GM12891 (cell line): ENCODE data around the gene CCDC112.

ENCODE experiments used
- POLR2A ChIP-seq: IDR thresholded peaks from 2 replicates; pipeline ENCODE4 v1.6.1; 2011; ENCODE audit warnings: low read depth, low read length, control low read depth
- POLR2AphosphoS5 ChIP-seq: IDR thresholded peaks from 2 replicates; pipeline ENCODE4 v1.6.1; 2011; ENCODE audit warnings: low read depth, low read length, control low read depth
- SPI1 ChIP-seq: IDR thresholded peaks from 2 replicates; pipeline ENCODE4 v1.6.1; 2011; ENCODE audit warnings: low read depth, low read length, control low read depth

- TF ChIP-seq POLR2A (no peak), POLR2AphosphoS5 (no peak), SPI1 (no peak)
Observed at GRCh38 chr5:115298811-115299210, 2.4 kb upstream of the CCDC112 start.
